Adrenal gland (tissue), 12 donors: ENCODE measurements around the gene RYR2. TPM values are rescaled to one million over a fixed set of nuclear protein-coding genes. Genes with fewer than 3 reads are reported as not detected.

ENCODE experiments used
- DNase-seq, 7 donors: peaks; one replicate each; pipeline ENCODE4 v3.0.0-alpha.2; 2019 to 2020
- H3K27ac ChIP-seq, 5 donors: fragments of 200-600 bp; sonication (generic) in 4 of 5; 1 replicate in 3 of 5; 2 replicates in 2 of 5; pipeline versions ENCODE4 v1.5.1 to v1.8.0; 2016 to 2020; ENCODE audit warnings: mild to moderate bottlenecking in 1 of 5
- H3K27me3 ChIP-seq: fragments of 200-600 bp; 2 replicates; pipeline ENCODE4 v1.8.0; 2021
- H3K36me3 ChIP-seq, 2 donors: fragments of 200-600 bp; replicated peaks in 1 of 2; 1 replicate in 1 of 2; 2 replicates in 1 of 2; pipeline versions ENCODE4 v1.5.1 to v1.8.0; 2018 to 2022
- H3K4me1 ChIP-seq, 2 donors: fragments of 200-600 bp; replicated peaks in 1 of 2; 1 replicate in 1 of 2; 2 replicates in 1 of 2; pipeline versions ENCODE4 v1.5.1 to v1.8.0; 2018 to 2021
- H3K4me3 ChIP-seq, 4 donors: fragments of 200-600 bp; sonication (generic) in 3 of 4; one replicate each; pipeline ENCODE4 v1.5.1; 2016 to 2018
- H3K9me3 ChIP-seq, 3 donors: fragments of 200-600 bp; sonication (generic) in 1 of 3; replicated peaks in 1 of 3; 1 replicate in 2 of 3; 2 replicates in 1 of 3; pipeline versions ENCODE4 v1.5.1 to v1.8.0; 2016 to 2021
- POLR2A ChIP-seq, 2 donors: fragments of 450-650 bp; IDR thresholded peaks; one replicate each; pipeline ENCODE4 v1.6.1; 2017; ENCODE audit warnings: antibody characterized with exemption in 2 of 2, mild to moderate bottlenecking in 2 of 2, moderate library complexity in 1 of 2
- WGBS, 4 donors: extraction: QIAGEN DNeasy Blood & Tissue Kit in 2 of 4; methylation state at CpG; one replicate each; pipeline versions ENCODE4 v1.1.5 to v1.1.7; 2013 to 2017; 5-methylcytosine and 5-hydroxymethylcytosine counted together
- intact Hi-C, 2 donors: fragments of 100-400 bp; cut with DNase I; formaldehyde crosslinking; loops; one replicate each; pipeline versions ENCODE4 v1.14.1 to v1.15.0; 2022 to 2023
- polyA plus RNA-seq, 3 donors: library from polyadenylated mRNA; stranded (reverse); fragments of 200-250 nt in 2 of 3; fragments of 350-450 nt in 1 of 3; fragmentation: Illumina TruSeq in 1 of 3; extraction: RNeasy Lipid Tissue Mini Kit (QIAGEN cat#74804) in 1 of 3; gene quantifications; one replicate each; pipeline ENCODE4 v1.2.3, GENCODE V29; 2013 to 2014
- total RNA-seq, 9 donors: library from RNA; depleted of rRNA in 4 of 9; stranded (reverse); fragments of >200 nt in 4 of 9; fragments of 120-200 nt in 1 of 9; fragmentation: NEBNext Ultra II Directional in 1 of 9; extraction: Animal tissue kit (Norgen Biotek cat#: 25700) in 1 of 9; gene quantifications; one replicate each; pipeline versions ENCODE4 v1.1.0 to v1.2.4, GENCODE V29; 2013 to 2023
- TF ChIP-seq, protein P1 (sequence below), 6 experiments: fragments of 450-650 bp in 4 of 6; fragments of 200-600 bp in 2 of 6; sonication (generic) in 1 of 6; IDR thresholded peaks; 1 replicate in 5 of 6; 2 replicates in 1 of 6; pipeline versions ENCODE4 v1.5.1 to v1.8.0; 2016 to 2021; ENCODE audit warnings: antibody characterized with exemption in 6 of 6, mild to moderate bottlenecking in 2 of 6, moderate library complexity in 1 of 6
- donor health status: healthy with polysubstance abuse.
- donor health status: Bipolar disorder and iron deficiency.
- donor health status: DM: yes; HTN: yes; CAD: no.
- donor health status: DM: no; HTN: no; CAD: no.
- donor health status: DM: no; HTN: no; CAD: no.
- donor health status: DM: yes; HTN: yes; CAD: no.

The RYR2 gene
- total and polyA plus RNA-seq, 12 donors: 0.07 to 6.3 (median 0.18) TPM; not detected in 1

DNA sequence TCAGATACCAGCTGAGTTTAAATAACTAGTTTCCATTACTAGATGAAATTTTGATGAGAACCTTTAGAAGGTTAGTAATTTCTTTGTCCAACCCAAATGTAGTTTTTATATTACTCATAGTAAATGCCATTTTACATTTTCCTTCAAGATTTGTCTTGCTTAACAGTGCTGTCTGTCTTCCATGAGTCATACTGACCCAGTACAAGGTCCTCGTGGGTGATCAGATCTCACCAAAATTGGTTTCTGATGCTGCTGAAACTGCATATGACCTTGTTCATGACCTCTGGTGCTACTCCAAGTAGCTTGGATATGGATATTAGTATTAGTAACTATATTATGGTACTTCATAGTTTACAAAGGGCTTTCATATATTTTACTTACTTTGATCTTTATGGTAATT is 207.1 kb downstream of the RYR2 start:
- Histone ChIP-seq H3K36me3 (no peaks in the 10 kb centered on the region), H3K9me3 (no peaks in the 10 kb centered on the region), H3K4me1 (no peaks in the 10 kb centered on the region), H3K4me3 (no peak overlapping the region), H3K27ac (no peak overlapping the region), H3K27me3 (no peaks in the 10 kb centered on the region)
- WGBS, 4 donors: 39 to 43% (median 40%) methylated on average over 1 of the region's 1 CpG
- intact Hi-C loops: no loop called here
- no peak for TF ChIP-seq POLR2A (IDR thresholded peaks at IDR 0.05)
- TF ChIP-seq, protein P1, sequence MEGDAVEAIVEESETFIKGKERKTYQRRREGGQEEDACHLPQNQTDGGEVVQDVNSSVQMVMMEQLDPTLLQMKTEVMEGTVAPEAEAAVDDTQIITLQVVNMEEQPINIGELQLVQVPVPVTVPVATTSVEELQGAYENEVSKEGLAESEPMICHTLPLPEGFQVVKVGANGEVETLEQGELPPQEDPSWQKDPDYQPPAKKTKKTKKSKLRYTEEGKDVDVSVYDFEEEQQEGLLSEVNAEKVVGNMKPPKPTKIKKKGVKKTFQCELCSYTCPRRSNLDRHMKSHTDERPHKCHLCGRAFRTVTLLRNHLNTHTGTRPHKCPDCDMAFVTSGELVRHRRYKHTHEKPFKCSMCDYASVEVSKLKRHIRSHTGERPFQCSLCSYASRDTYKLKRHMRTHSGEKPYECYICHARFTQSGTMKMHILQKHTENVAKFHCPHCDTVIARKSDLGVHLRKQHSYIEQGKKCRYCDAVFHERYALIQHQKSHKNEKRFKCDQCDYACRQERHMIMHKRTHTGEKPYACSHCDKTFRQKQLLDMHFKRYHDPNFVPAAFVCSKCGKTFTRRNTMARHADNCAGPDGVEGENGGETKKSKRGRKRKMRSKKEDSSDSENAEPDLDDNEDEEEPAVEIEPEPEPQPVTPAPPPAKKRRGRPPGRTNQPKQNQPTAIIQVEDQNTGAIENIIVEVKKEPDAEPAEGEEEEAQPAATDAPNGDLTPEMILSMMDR (IDR thresholded peaks at IDR 0.05): no peak
- DNase-seq: no peak

DNA sequence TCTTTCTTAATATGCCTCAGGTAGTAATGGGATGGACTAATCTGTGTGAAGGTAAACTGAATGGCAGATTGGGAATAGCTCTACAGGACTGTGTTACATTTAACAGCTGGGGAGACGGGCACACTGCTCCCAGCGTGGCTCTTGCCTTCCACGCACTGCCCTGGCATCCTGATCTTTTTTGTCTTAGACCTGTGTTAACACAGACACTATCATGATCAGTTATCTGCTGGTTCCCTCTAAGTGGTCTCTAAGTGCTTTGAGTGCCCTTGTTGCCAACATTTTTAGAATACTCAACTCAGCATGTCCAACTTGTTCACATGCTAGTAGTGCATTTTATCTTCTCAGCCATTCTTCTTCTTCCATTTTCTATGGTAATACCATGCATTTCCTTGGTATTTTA is 208.1 kb downstream of the RYR2 start:
- 84 to 87% (median 86%) methylated on average over 3 of the region's 3 CpGs for WGBS, 4 donors
- no peak overlapping the region for H3K4me3 ChIP-seq
- H3K9me3 ChIP-seq: no peaks in the 10 kb centered on the region
- H3K4me1 ChIP-seq: no peaks in the 10 kb centered on the region
- H3K36me3 ChIP-seq: no peaks in the 10 kb centered on the region
- no peak overlapping the region for H3K27ac ChIP-seq
- TF ChIP-seq, protein P1 (IDR thresholded peaks at IDR 0.05): no peak
- no peak for TF ChIP-seq POLR2A (IDR thresholded peaks at IDR 0.05)
- intact Hi-C loops: no loop called here
- DNase-seq: no peak
- H3K27me3 ChIP-seq: no peaks in the 10 kb centered on the region

DNA sequence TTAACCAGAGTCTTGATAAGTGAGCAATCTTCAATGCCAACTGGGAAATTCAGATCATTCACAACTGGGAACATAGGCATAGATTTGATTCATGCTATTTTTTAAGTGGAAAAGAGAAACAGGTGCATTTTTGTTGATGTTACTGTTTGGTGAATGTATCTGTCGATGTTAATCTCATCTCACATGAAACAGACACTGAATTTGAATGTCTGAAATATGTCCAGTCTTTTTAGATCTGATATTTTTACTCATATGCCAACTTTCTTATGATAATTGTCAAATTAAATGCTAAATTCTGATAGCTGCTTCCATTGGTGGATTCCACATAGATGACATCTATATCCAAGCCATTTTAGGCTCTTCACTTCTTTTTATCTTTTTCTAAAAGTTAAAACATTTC is 213.1 kb downstream of the RYR2 start:
- Histone ChIP-seq H3K36me3 (no peaks in the 10 kb centered on the region), H3K27ac (no peak overlapping the region), H3K27me3 (no peaks in the 10 kb centered on the region), H3K4me3 (no peak overlapping the region), H3K9me3 (no peaks in the 10 kb centered on the region), H3K4me1 (no peaks in the 10 kb centered on the region)
- intact Hi-C loops: no loop called here
- DNase-seq: no peak
- WGBS, 4 donors: 77 to 80% (median 78%) methylated on average over 1 of the region's 1 CpG
- TF ChIP-seq POLR2A (IDR thresholded peaks at IDR 0.05): no peak
- TF ChIP-seq, protein P1 (IDR thresholded peaks at IDR 0.05): no peak

DNA sequence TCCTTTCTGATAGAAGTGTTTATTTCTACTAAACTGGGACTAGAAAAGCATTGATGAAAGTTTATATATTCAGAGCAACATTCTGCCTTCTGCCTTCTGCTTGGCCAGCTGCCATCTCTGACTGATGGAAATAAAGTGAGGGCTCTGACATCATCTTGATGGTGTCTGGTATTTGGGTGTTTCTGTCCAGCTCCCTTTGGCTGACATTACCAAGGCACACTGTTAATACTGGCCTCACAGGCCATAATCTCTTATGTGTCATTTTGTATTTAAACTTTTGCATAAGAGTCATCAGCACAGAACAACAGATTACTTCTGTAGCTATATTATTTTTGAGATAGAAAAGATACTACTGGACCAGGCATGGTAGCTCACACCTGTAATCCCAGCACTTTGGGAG is 216.9 kb downstream of the RYR2 start:
- H3K9me3 ChIP-seq: no peaks in the 10 kb centered on the region
- no peak overlapping the region for H3K27ac ChIP-seq
- no peaks in the 10 kb centered on the region for H3K36me3 ChIP-seq
- DNase-seq: peak in 2 of 7 donors; percentile 26 to 67
- H3K4me1 ChIP-seq: no peaks in the 10 kb centered on the region
- no peaks in the 10 kb centered on the region for H3K27me3 ChIP-seq
- TF ChIP-seq POLR2A (IDR thresholded peaks at IDR 0.05): no peak
- TF ChIP-seq, protein P1 (IDR thresholded peaks at IDR 0.05): no peak
- H3K4me3 ChIP-seq: no peak overlapping the region
- intact Hi-C loops: no loop called here
